Measurements from ENCODE around the gene QARS1. TPM values are rescaled to one million over a fixed set of nuclear protein-coding genes. Genes with fewer than 3 reads are reported as not detected.

Gene QARS1
- total RNA-seq, 2 experiments from 2014 or later, result 234 to 245 TPM

DNA sequence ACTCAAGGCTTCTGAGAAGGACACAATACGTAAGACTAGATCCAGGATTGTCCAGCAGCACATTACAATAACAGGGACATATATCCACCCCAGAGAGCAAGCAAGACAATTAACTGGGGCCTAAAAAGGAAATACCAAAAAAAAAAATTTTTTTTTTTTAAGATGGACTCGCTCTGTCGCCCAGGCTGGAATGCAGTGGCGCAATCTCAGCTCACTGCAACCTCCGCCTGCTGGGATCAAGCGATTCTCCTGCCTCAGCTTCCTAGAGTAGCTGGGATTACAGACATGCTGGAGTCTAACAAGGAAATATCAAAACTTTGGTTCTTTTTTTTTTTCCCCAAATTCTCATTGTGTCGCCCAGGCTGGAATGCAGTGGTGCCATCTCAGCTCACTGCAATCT lies 46.5 kb downstream of the QARS1 start:
- CTCF ChIA-PET, result interaction anchor here (0.6 to 1.3 kb wide), 2 partner anchors 34 to 71 kb away, joined by 3 to 4 read pairs; no protein-coding TSS in a partner anchor
- Mint-ChIP-seq H3K27ac (no peak overlapping the region), H3K27me3 (no peaks in the 10 kb centered on the region), H3K36me3 (peaks cover 36% of the 10 kb centered on the region), H3K4me1 (no peaks in the 10 kb centered on the region), H3K9me3 (ENCODE audit: low read depth) (no peaks in the 10 kb centered on the region), H3K4me3 (no peak overlapping the region)
- DNase-seq (no peak), ATAC-seq (no peak)

DNA sequence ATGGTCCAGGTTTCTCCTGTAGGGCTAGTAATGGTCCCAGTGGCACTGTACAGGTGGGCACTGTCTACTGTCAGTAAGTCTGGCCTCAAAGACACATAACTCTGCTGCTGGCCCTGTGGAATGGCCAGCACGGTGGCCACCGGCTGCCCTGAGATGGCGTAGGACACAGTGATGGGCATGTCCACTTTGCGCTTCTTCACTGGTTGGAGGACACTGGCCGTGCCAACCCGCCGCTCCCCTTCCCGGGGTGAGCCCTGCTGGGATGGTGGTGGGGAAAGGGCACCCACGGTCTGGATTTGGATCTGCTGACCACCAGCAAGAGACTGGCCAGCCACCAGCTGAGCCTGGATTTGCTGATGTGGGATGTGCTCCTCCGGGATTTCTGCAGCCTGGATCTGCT lies 47.3 kb downstream of the QARS1 start:
- DNase-seq (no peak), ATAC-seq (no peak)
- Mint-ChIP-seq H3K4me1 (no peaks in the 10 kb centered on the region), H3K36me3 (peaks cover 39% of the 10 kb centered on the region), H3K27ac (no peak overlapping the region), H3K27me3 (no peaks in the 10 kb centered on the region), H3K9me3 (ENCODE audit: low read depth) (no peaks in the 10 kb centered on the region), H3K4me3 (no peak overlapping the region)
- CTCF ChIA-PET, result no interaction called here

DNA sequence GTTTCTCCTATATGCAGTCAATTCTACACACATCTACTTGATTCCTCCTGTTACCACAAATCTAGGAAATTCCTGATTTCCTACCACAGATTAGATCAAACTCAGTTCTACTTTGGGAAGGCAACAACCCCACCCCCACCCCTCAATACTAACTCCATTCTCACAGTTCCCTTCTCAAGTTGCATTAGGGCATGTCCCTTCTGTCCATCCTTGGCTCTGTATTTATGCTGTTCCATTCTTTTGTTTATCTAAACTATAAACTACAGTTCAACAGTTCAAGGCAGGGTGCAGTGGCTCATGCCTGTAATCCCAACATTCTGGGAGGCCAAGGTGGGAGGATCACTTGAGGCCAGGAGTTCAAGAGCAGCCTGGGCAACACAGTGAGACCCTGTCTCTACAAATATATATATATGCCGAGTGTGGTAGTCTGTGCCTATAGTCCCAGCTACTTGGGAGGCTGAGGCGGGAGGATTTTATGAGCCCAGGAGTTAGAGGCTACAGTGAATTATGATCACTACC lies 50.2 kb downstream of the QARS1 start:
- H3K9me3 Mint-ChIP-seq (ENCODE audit: low read depth), result no peaks in the 10 kb centered on the region
- CTCF ChIA-PET, result no interaction called here
- no peak overlapping the region for H3K27ac Mint-ChIP-seq
- H3K4me1 Mint-ChIP-seq, result no peaks in the 10 kb centered on the region
- DNase-seq (no peak), ATAC-seq (no peak)
- H3K4me3 Mint-ChIP-seq, result no peak overlapping the region
- no peaks in the 10 kb centered on the region for H3K27me3 Mint-ChIP-seq
- H3K36me3 Mint-ChIP-seq, result peaks cover 53% of the 10 kb centered on the region

DNA sequence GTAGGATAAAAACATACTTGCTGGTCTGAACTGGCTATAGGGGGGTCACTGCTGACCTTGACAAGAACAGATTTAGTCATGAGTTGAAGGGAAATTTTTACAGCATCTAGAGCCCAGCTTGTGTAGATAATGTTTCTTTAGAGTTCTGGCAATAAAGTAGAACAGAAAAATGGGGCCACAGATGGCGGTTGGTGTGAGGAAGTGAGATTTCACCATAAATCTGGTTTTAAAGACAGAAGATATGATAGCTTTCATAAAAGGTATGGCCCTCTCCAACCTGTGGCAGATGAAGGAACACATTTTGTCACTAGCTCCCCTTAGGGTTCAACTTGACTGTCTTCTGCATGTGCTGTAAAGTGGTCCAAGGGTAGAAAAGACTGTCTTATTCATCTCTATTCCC lies 51.0 kb downstream of the QARS1 start:
- no peak overlapping the region for H3K4me3 Mint-ChIP-seq
- H3K36me3 Mint-ChIP-seq, result peaks cover 55% of the 10 kb centered on the region
- no peak overlapping the region for H3K27ac Mint-ChIP-seq
- no peaks in the 10 kb centered on the region for H3K4me1 Mint-ChIP-seq
- no peaks in the 10 kb centered on the region for H3K9me3 Mint-ChIP-seq (ENCODE audit: low read depth)
- no peak for DNase-seq
- no peaks in the 10 kb centered on the region for H3K27me3 Mint-ChIP-seq
- ATAC-seq, result no peak
- CTCF ChIA-PET, result interaction anchor here (0.8 kb wide), 1 partner anchor 24 kb away, joined by 3 read pairs; the partner anchor contains the start of gene IMPDH2

Small RNA genes lying within 50 kb of the gene (microRNA-seq; reads per million reads assigned to microRNA genes)
- gene MIR6890, result not detected

Other genes with a start within 250 kb of the QARS1 start
- 10 to 100 TPM; 26.7 to 35.6 TPM for gene SLC25A20, start 205.9 kb downstream of the QARS1 start, total RNA-seq
- gene ARIH2, start 185.9 kb downstream of the QARS1 start, total RNA-seq, result 100 to 1,000 TPM; 118 to 156 TPM
- gene P4HTM, start 114.5 kb downstream of the QARS1 start, total RNA-seq, result 10 to 100 TPM; 44.5 to 50.6 TPM
- gene WDR6, start 97.4 kb downstream of the QARS1 start, total RNA-seq, result 100 to 1,000 TPM; 130 to 154 TPM
- 10 to 100 TPM; 25.8 to 29.9 TPM for gene DALRD3, start 86.2 kb downstream of the QARS1 start, total RNA-seq
- 100 to 1,000 TPM in 1 of 2 experiments, 10 to 100 TPM in 1; 94.3 to 101 TPM for gene NDUFAF3, start 82.6 kb downstream of the QARS1 start, total RNA-seq
- gene IMPDH2, start 75.4 kb downstream of the QARS1 start, total RNA-seq, result 100 to 1,000 TPM; 186 to 229 TPM
- gene QRICH1, start 10.7 kb downstream of the QARS1 start, total RNA-seq, result 100 to 1,000 TPM; 142 to 149 TPM
- gene USP19, start 16.1 kb upstream of the QARS1 start, total RNA-seq, result 10 to 100 TPM; 58.3 to 68.6 TPM
- not detected for gene LAMB2, start 28.3 kb upstream of the QARS1 start, total RNA-seq
- gene CCDC71, start 61.6 kb upstream of the QARS1 start, total RNA-seq, result 10 to 100 TPM; 23.5 to 23.7 TPM
- 1 to 10 TPM in 1 of 2 experiments, under 1 TPM in 1; 0.80 to 1.3 TPM for gene KLHDC8B, start 66.8 kb upstream of the QARS1 start, total RNA-seq
- gene C3orf62, start 172.5 kb upstream of the QARS1 start, total RNA-seq, result 1 to 10 TPM; 7.0 to 7.1 TPM
- gene USP4, start 235.3 kb upstream of the QARS1 start, total RNA-seq, result 10 to 100 TPM; 79.9 to 84.5 TPM